Measurements from ENCODE around the gene ACTRT1. TPM values are rescaled to one million over a fixed set of nuclear protein-coding genes. Genes with fewer than 3 reads are reported as not detected.

The ACTRT1 gene
- not detected for polyA plus RNA-seq (2012; ENCODE audit: insufficient read depth, insufficient read length, low read depth)

DNA sequence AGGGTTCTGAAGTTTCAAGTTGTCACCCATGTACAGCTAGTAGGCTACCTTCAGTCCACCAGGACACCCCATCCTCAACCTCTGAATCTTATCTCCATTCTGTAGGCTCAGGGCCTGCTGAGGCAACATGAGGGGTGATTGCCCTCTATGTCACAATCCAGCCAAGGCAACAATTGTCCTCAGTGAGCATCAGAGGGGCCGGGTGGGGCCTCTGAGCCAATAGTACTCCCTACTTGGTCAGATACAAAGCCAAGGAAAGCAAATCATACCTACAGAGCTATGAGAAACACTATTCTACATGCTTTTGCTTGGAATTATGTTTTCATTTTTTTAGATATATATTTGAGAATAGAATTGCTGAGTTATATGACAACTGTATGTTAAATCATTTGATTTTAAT is at the start of gene ACTRT1:
ACTRT1 (minus strand) TSS at position 101 of the 400 bp plus-strand sequence. CDS start 197 bp downstream, outside the sequence.
- no peak within 1 kb of the TSS for H3K4me3 ChIP-seq (ENCODE audit: low read depth, low read length)
- H3K9me3 ChIP-seq, result no peaks in the 10 kb centered on the region
- no peaks in the 10 kb centered on the region for H3K27me3 ChIP-seq
- no peaks in the 10 kb centered on the region for H3K4me1 ChIP-seq
- TF ChIP-seq, protein P1, sequence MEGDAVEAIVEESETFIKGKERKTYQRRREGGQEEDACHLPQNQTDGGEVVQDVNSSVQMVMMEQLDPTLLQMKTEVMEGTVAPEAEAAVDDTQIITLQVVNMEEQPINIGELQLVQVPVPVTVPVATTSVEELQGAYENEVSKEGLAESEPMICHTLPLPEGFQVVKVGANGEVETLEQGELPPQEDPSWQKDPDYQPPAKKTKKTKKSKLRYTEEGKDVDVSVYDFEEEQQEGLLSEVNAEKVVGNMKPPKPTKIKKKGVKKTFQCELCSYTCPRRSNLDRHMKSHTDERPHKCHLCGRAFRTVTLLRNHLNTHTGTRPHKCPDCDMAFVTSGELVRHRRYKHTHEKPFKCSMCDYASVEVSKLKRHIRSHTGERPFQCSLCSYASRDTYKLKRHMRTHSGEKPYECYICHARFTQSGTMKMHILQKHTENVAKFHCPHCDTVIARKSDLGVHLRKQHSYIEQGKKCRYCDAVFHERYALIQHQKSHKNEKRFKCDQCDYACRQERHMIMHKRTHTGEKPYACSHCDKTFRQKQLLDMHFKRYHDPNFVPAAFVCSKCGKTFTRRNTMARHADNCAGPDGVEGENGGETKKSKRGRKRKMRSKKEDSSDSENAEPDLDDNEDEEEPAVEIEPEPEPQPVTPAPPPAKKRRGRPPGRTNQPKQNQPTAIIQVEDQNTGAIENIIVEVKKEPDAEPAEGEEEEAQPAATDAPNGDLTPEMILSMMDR (IDR thresholded peaks at IDR 0.05; ENCODE audit: low read depth, low read length), result no peak
- no peak for DNase-seq
- no peaks in the 10 kb centered on the region for H3K36me3 ChIP-seq

- no peaks in the 10 kb centered on the region for H3K9me3 ChIP-seq
- H3K27me3 ChIP-seq, result no peaks in the 10 kb centered on the region
- no peak overlapping the region for H3K4me3 ChIP-seq (ENCODE audit: low read depth, low read length)
- DNase-seq, result no peak
- no peaks in the 10 kb centered on the region for H3K4me1 ChIP-seq
- no peaks in the 10 kb centered on the region for H3K36me3 ChIP-seq
- TF ChIP-seq, protein P1 (IDR thresholded peaks at IDR 0.05; ENCODE audit: low read depth, low read length), result no peak
Observed at GRCh38 chrX:128078545-128078944, 26.3 kb upstream of the ACTRT1 start.

- TF ChIP-seq, protein P1 (IDR thresholded peaks at IDR 0.05; ENCODE audit: low read depth, low read length), result no peak
- no peaks in the 10 kb centered on the region for H3K27me3 ChIP-seq
- no peak overlapping the region for H3K4me3 ChIP-seq (ENCODE audit: low read depth, low read length)
- DNase-seq, result no peak
- H3K36me3 ChIP-seq, result no peaks in the 10 kb centered on the region
- no peaks in the 10 kb centered on the region for H3K4me1 ChIP-seq
- H3K9me3 ChIP-seq, result no peaks in the 10 kb centered on the region
Observed at GRCh38 chrX:128057421-128057820, 5.2 kb upstream of the ACTRT1 start.

GRCh38 chrX:128051526-128051925 is 677 bp downstream of the ACTRT1 start:
- TF ChIP-seq, protein P1 (IDR thresholded peaks at IDR 0.05; ENCODE audit: low read depth, low read length), result no peak
- Histone ChIP-seq H3K27me3 (no peaks in the 10 kb centered on the region), H3K4me1 (no peaks in the 10 kb centered on the region), H3K36me3 (no peaks in the 10 kb centered on the region), H3K4me3 (ENCODE audit: low read depth, low read length) (no peak overlapping the region), H3K9me3 (no peaks in the 10 kb centered on the region)
- no peak for DNase-seq

GRCh38 chrX:128035318-128035717 is 16.9 kb downstream of the ACTRT1 start:
- Histone ChIP-seq H3K4me3 (ENCODE audit: low read depth, low read length) (no peak overlapping the region), H3K9me3 (no peaks in the 10 kb centered on the region), H3K27me3 (no peaks in the 10 kb centered on the region), H3K4me1 (no peaks in the 10 kb centered on the region), H3K36me3 (no peaks in the 10 kb centered on the region)
- DNase-seq, result no peak
- TF ChIP-seq, protein P1 (IDR thresholded peaks at IDR 0.05; ENCODE audit: low read depth, low read length), result no peak

DNA sequence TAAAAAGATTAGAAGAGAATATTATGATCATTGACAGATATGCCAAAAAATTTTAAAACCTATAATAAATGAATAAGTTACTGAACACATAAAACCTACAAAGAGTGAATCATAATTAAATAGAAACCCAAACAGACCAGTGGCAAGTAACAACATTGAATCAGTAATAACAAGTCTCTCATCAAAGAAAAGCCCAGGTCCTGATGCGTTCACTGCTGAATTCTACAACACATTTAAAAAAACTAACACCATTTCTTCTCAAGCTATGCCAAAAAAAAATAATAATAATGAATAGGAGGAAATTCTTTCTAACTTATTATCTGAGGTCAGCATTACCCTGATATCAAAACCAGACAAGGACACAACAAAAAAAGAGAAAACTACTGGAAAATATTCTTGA is 30.6 kb downstream of the ACTRT1 start:
- DNase-seq, result no peak
- H3K4me1 ChIP-seq, result no peaks in the 10 kb centered on the region
- H3K27me3 ChIP-seq, result no peaks in the 10 kb centered on the region
- H3K4me3 ChIP-seq (ENCODE audit: low read depth, low read length), result no peak overlapping the region
- H3K9me3 ChIP-seq, result no peaks in the 10 kb centered on the region
- TF ChIP-seq, protein P1 (IDR thresholded peaks at IDR 0.05; ENCODE audit: low read depth, low read length), result no peak
- no peaks in the 10 kb centered on the region for H3K36me3 ChIP-seq

Measured in BE2C (cell line).